Activated T-cell treated with anti-CD3 and anti-CD28 coated beads, Interleukin-2, amount 50 U/mL, for 1 hour (primary cell): ENCODE results near the gene VPS41.
"Not testable (repeated sequence)": the region's sequence is repeated elsewhere in the genome, so short reads cannot be mapped to it uniquely, and the experiment has no call there.

Source experiments
- DNase-seq: peaks from one replicate; pipeline ENCODE4 v3.0.0-alpha.2; 2020

Gene VPS41

DNA sequence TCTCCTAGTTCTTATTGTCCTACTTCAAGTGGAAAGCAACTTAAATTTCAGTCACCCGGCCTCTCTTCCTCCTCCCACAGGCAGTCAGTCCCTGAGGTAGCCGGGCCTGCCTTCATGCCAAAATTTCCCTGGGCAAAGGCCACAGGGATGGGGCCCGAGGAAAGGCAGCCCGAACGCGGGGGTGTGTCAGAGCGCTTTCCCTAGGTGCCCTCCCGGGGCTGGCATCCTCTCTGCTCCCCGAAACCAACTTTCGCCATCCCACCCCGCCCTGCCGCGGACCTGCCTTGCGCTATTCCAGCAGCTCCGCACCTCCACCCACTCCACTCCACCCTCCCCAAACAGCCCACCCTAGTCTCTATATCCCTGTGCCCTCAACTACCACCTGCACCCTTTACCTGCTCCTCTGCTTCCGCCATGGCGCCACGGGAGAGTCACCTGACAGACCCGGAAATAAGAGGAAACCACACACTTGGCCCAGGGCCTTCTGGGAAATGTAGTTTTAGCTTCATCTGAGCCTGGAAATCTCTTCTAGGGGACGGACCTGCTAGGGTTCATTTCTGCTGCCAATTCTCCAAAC, at the start of gene VPS41:
VPS41 (minus strand) TSS at position 433 of the 577 bp plus-strand sequence; CDS start at position 416, 17 bp downstream.
- DNase-seq: peak; percentile 73

GRCh38 chr7:38955892-38956291, 46.9 kb upstream of the VPS41 start:
- no peak for DNase-seq

DNA sequence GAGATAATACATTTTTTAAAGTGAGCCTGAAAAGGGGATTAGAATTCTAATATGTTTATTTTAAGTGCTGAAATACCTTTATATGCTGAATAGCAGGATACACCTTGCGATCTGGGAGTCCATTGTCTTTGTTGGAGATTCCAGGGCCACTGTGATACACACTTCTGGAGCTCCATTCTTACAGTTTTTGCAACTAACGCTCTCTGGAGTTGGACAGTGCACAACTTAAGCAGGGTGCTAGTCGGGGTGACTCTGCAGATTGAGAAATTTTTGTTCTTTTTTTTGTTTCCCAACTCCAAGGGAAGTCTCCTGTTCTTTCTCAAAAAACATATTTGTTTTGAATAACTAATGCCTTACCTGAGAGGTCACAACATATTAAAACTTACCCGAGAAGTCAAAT, 45.0 kb upstream of the VPS41 start:
- DNase-seq: no peak

- DNase-seq: no peak
These were observed 44.2 kb upstream of the VPS41 start for GRCh38 chr7:38953227-38953626.

- no peak for DNase-seq
These were observed 42.2 kb upstream of the VPS41 start for GRCh38 chr7:38951213-38951612.

DNA sequence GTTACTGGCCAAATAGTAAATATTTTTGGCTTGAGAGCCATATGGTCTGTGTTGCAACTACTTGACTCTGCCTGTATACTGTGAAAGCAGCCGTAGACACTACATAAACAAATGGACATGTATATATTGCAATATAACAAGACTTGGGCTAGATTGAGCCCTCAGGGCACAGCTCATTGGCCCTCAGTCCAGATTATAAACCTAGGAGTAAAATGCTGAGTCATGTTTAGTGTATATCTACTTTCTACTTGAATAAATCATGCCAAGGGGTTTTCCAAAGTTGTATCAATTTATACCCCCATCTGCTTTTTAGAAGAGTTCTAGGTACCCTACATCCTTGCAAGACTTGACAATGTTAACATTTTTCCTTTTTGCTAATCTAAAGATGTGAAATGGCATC, 41.3 kb upstream of the VPS41 start:
- no peak for DNase-seq

GRCh38 chr7:38947541-38947940, 38.5 kb upstream of the VPS41 start:
- not testable (repeated sequence) for DNase-seq

DNA sequence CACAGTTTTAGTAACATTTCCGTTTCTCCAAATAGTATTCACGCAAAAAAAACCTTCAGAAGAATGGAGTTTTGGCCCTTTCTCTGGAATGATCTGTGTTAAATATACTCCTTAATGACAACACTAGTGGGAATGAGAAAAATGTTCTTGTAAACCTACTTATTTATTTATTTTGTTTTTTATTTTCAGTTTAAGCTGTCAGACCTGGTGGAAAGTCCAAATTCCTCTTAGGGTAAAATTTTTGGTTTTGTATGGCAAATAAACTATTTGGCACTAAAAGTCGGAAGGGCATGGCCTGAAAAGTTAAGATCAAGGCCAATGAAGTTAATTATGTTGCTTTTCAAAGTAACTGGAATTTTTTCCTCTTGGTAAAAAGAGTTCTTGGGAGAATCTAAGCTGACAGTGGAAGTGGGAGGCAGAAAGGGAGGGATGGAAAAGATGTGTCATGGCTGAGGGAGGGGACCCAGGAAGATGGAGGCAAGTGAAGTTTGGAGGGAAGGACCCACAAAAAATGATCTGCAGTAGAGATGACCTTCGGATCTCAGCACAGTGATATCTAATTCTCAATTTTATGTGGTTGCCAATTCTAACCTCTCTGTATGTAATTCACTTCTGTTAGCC, 33.5 kb upstream of the VPS41 start:
- DNase-seq: no peak

DNA sequence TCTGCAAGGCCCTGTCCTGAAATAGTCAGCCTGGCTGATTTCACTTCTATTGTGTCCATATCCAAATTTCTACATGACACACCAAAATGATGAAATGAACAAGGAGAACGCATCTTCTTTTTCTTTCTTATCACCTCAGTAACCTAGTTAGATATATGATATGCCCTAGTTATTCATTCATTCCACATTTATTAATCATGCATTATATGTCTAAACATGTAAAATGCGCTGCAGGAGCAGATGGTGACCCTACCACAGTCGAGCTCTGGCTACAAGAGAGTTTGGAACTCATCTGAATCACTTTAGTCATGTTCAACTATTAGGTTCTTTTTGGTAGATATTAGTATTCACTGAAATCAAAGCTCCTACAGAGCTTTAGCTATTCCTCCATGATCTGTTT, 31.8 kb upstream of the VPS41 start:
- DNase-seq: no peak

DNA sequence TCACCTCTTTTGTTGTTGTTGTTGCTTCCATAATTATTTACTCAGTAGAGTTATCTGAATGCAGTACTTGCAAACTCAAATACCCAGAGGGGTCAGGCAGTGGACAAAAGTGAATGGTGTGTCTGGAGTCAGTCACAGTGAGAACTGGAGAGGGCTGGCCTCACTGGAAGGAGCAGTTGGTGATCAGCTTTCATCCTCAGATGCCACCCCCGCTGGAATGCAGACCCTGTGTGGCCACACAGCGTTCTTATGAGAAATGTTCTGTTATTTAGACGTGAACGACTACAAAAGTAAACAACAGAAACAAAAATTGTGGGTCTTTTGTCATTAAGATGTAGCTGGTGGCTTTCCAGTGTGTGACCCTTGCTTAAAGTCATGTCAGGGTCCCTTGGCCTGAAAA, 29.6 kb upstream of the VPS41 start:
- no peak for DNase-seq

DNA sequence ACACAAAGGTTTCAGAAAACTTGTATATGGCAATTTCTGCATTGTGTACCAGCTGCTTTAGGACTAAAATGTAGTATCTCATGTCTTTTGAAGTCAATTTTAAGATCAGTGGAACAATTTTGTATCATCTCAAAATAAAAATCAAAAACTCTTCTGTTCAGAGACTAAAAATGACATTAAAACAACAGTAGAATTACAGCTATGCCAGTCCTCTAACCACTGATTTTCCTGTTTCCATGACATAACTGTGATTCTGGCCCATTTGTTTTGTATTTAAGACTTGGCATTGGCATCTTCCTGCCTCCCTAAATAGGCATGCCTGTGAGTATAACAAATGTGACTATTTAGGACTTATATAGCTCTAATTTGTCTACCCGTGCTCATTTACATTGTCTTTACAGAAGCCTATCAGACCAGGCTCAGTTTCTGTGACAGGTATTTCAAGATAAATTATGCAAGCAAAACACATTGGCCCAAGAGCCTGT, 29.1 kb upstream of the VPS41 start:
- no peak for DNase-seq

DNA sequence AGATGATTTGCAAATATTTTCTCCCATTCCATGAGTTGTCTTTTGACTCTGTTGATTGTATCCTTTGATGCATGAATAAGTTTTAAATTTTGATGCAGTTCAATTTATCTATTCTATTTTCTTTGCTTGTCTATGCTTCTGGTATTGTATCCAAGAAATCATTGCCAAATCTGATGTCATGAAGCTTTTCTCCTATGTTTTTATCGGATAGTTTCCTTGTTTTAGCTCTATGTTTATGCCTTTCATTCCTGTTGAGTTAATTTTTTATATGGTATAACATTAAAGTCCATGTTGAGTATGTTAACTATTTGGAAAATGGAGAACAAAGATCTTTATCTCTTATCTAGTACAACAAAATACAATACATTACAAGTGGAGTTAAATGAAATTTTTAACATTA, 27.6 kb upstream of the VPS41 start:
- DNase-seq: no peak

GRCh38 chr7:38934536-38934935, 25.5 kb upstream of the VPS41 start:
- no peak for DNase-seq

- DNase-seq: no peak
These were observed 25.1 kb upstream of the VPS41 start for GRCh38 chr7:38934051-38934450.

DNA sequence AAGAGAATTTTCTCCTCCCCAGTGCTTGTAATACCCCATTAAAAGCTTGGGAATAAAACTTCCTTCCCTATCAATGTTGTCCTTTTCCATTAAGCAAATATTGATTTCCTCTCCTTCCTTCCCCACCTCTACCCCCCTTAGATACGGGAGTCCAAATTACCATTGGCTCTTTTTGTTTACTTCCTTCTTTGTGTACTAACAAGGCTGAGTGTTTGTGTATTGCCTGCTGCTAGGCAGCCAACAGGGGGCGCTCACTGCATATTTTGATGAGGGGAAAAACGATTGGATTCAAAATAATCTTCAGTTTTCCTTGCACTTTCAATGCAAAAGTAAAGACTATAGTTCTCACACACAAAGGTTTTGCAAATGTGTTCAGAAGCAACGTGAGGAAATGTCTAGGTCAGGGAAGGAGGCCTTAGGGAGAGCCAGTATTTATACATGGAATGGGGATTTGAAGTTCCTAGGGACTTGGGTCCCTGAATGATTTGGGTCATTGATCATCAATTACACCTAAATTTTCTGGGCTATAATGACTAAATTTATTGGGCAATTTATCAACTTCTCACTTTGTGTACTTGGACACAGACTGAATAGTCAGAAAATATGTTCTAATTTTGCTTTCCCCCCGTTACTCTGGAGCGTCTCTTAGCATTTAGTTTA, 23.6 kb upstream of the VPS41 start:
- DNase-seq: peak; percentile 29

DNA sequence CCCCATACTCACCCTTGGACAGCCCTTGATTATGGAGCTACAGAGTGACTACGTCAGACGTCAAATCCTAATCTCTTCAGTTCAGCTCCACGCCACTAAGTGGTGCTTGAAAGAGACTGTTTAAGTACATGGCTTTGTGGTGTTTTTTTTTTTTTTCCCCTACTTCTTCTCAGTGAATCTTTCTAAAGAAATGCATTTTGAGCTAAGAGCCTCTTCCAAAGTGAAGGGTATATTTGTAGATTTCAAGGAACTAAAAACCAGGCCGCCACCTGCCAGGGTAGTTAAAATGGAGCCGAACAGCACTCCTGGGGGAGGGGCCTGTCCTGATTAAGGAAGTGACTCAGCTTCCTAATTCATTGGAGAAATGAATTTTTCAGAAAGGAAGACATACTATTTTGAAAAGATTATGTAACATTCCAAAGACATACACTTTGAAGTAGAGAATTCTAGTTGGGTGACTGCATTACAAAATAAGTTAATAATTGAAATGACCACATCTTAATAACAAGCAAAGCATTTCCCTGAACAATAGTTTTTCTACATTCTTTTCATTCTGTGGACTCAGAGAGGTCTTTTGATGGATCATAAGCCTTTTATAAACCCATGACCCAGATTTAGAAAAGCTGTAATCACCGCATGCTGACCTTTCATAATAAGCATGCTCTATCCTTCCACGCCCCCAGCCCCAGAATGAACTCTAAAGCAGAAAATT, 20.6 kb upstream of the VPS41 start:
- no peak for DNase-seq

GRCh38 chr7:38928506-38928905, 19.5 kb upstream of the VPS41 start:
- no peak for DNase-seq

- DNase-seq: no peak
These were observed 18.8 kb upstream of the VPS41 start for GRCh38 chr7:38927751-38928150.

GRCh38 chr7:38920731-38921130, 11.7 kb upstream of the VPS41 start:
- no peak for DNase-seq

- DNase-seq: no peak
These were observed 7.4 kb upstream of the VPS41 start for GRCh38 chr7:38916396-38916795.

DNA sequence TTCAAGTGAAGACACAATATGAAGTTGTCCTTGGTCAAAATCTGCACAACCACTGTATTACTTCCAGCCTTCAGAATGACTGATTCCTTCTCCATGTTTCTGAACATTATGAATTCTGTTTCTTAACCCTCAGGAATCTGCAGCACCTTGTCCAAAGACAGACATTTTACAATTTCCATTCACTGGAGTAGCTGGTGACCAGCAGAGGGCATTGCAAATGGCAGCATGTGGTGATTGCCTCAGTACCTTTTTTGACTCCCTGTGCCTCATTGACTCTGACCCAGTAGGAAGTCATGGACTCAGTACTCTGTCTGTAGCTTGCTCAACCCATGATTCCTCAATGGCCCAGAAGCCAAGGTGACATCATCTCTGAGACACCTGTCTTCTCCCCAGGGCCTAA, 879 bp upstream of the VPS41 start:
- DNase-seq: no peak

DNA sequence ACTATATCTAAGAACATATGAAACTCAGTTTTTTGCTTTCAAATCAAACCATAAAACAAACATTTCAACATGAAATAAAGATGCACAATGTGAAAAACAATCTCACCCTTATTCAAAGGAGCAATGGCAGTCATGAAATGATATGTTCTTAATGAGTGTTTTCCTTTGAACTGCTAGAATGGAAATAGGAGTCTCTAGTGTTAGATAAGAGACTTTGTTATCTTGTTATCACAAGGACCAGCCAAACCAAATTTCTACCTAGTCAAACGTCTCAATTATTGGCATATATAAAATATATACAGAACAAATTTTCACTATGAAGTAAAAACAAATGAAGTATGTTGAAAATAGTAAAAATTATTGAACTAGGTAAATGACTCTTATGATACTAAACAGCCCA, 1.2 kb downstream of the VPS41 start:
- DNase-seq: no peak

DNA sequence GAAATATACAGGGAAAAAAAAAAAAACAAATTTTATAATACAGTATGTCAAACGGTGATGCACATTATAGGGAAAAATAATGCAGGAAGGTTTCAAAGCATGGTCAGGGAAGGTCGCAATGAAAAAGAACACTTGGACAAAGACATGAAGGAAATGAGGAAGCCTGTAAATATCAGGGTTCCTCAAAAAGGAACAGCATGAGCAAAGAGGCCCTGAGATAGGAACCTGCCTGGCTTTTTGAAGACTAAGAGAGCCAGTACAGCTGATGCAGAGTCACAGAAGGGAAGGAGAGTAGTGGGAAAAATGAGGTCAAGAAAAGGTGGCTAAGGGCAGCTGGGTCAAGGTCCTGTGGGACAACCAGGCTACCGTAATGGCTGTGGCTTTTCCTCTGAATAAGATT, 1.9 kb downstream of the VPS41 start:
- DNase-seq: no peak
